ENCODE results near the gene ALS2CL. TPM values are rescaled to one million over a fixed set of nuclear protein-coding genes. Genes with fewer than 3 reads are reported as not detected.

The ALS2CL gene
- total and polyA plus RNA-seq, 9 donors = 3.3 to 13.2 (median 6.2) TPM

DNA sequence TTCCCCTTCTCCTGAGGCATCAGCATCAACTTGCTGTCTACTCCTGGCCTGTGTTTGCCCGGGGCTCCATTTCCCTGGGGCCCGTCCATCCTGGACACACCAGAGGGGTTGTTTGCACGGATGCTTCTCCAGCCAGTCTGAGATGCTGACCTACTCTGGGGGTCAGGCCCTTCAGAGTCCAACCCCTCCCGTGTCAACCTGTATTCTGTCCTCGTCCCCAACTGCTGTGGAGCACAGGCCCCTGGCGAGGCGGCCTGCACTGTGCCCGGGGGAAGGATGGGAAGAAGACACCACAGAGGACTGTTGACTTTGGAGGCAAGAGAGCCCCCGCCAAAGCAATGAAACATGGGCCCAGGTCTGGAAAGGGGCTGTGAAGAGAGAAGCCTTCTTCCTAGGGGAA is 25.8 kb downstream of the ALS2CL start:
- H3K27ac ChIP-seq = no peak overlapping the region
- TF ChIP-seq, protein P1, sequence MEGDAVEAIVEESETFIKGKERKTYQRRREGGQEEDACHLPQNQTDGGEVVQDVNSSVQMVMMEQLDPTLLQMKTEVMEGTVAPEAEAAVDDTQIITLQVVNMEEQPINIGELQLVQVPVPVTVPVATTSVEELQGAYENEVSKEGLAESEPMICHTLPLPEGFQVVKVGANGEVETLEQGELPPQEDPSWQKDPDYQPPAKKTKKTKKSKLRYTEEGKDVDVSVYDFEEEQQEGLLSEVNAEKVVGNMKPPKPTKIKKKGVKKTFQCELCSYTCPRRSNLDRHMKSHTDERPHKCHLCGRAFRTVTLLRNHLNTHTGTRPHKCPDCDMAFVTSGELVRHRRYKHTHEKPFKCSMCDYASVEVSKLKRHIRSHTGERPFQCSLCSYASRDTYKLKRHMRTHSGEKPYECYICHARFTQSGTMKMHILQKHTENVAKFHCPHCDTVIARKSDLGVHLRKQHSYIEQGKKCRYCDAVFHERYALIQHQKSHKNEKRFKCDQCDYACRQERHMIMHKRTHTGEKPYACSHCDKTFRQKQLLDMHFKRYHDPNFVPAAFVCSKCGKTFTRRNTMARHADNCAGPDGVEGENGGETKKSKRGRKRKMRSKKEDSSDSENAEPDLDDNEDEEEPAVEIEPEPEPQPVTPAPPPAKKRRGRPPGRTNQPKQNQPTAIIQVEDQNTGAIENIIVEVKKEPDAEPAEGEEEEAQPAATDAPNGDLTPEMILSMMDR (IDR thresholded peaks at IDR 0.05) = no peak
- TF ChIP-seq POLR2A (IDR thresholded peaks at IDR 0.05) (no peak), EP300 (IDR thresholded peaks at IDR 0.05) (no peak)
- peak in 3 of 5 donors; percentile 6 to 23 (median 6) for DNase-seq
- no peak overlapping the region for H3K4me3 ChIP-seq
- H3K27me3 ChIP-seq = no peaks in the 10 kb centered on the region
- H3K4me1 ChIP-seq (ENCODE audit: insufficient read depth) = peaks cover 7% of the 10 kb centered on the region
- no peaks in the 10 kb centered on the region for H3K9me3 ChIP-seq
- WGBS, 3 donors = 92 to 94% (median 94%) methylated on average over 9 of the region's 9 CpGs
- H3K36me3 ChIP-seq = no peaks in the 10 kb centered on the region
- intact Hi-C loops (cut with DNase I) = no loop called here

DNA sequence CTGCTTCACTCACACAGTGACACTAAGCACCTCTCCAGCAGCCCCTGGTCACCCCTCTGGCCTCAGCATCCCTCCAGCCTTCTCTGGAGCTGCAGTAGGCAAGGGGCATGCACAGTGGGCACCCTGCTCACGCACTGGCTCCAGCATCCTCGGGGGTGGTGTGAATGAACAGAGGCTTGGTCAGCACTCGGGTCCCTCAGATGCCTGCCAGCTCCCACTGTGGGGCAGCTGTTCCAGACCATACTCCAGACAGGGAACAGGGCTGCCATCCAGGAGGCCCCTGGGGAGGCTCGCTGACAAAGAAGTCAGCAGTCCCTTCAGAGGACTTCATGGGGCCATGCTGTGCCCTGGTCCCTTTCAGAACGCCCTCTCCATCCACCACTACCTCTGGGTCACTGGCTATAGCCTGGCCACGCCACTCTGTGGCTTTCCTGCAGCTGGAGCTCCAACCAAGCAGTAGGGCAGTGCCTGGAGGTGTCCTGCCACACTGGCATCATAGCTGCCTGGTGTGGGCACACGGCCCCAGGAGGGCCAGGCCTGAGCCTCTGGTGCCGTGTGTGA is 26.3 kb downstream of the ALS2CL start:
- no peak overlapping the region for H3K27ac ChIP-seq
- peak in 2 of 5 donors; percentile 7 to 29 for DNase-seq
- H3K9me3 ChIP-seq = no peaks in the 10 kb centered on the region
- H3K4me1 ChIP-seq (ENCODE audit: insufficient read depth) = peaks cover 7% of the 10 kb centered on the region
- intact Hi-C loops (cut with DNase I) = no loop called here
- TF ChIP-seq POLR2A (IDR thresholded peaks at IDR 0.05) (no peak), EP300 (IDR thresholded peaks at IDR 0.05) (no peak)
- TF ChIP-seq, protein P1 (IDR thresholded peaks at IDR 0.05) = no peak
- H3K36me3 ChIP-seq = no peaks in the 10 kb centered on the region
- H3K27me3 ChIP-seq = no peaks in the 10 kb centered on the region
- 81 to 91% (median 85%) methylated on average over 8 of the region's 8 CpGs for WGBS, 3 donors
- H3K4me3 ChIP-seq = no peak overlapping the region

DNA sequence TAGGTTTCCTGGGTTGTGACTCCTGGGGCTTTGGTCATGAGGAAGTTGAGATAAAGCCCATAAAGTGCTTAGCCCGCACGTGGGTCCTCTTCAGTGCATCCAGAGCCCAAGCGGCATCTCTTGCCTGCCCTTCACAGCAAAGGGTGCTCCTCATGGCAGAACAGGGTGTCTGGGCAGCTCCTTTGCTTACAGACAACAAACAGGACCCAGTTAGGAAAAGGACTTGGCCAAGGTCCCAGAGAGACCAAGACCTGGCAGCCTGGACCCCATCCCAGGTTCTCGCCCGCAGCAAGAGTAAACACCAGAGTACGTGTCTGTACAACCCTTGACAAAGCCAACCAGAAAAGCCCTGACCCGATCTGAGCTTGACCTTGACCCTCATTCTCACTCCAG is 27.0 kb downstream of the ALS2CL start:
- TF ChIP-seq EP300 (IDR thresholded peaks at IDR 0.05) (no peak), POLR2A (IDR thresholded peaks at IDR 0.05) (no peak)
- TF ChIP-seq, protein P1 (IDR thresholded peaks at IDR 0.05) = no peak
- peaks cover 7% of the 10 kb centered on the region for H3K4me1 ChIP-seq (ENCODE audit: insufficient read depth)
- no peaks in the 10 kb centered on the region for H3K36me3 ChIP-seq
- no peak overlapping the region for H3K4me3 ChIP-seq
- DNase-seq = peak in 2 of 5 donors; percentile 5 to 25
- no peaks in the 10 kb centered on the region for H3K9me3 ChIP-seq
- WGBS, 3 donors = 69 to 81% (median 71%) methylated on average over 7 of the region's 7 CpGs
- intact Hi-C loops (cut with DNase I) = no loop called here
- H3K27me3 ChIP-seq = no peaks in the 10 kb centered on the region
- no peak overlapping the region for H3K27ac ChIP-seq

DNA sequence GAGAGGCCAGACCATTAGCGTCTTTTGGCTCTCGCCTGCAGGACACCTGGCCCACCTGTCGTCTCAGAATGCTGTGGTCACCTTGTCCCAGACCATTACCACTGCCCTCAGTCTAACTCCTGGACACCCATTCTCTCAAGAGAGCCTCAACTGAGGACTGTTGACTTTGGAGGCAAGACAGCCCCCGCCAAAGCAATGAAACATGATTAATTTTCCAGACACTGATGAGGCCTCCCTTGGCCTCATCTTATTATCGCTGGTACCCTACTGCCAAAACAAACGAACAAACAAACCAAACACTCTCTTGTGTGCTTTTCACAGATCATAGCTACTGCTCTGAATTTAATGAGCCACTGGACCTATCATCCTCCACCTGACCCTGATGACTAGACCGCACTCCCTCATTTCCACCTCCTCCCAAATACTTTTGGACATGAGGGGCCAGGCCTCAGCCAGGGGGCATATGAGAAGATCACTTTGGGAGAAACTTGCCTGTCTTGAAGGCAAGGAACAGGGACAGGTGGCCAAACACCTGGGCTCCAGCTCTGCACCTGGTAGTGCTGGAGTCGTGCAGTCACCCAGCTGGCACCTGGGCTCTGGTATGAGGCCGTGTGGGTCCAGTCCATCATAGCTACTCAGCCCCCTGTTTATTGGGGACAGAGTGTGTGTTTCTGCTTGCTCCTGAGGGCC is 27.6 kb downstream of the ALS2CL start:
- peak in 1 of 5 donors; percentile 4 for DNase-seq
- TF ChIP-seq POLR2A (IDR thresholded peaks at IDR 0.05) (no peak), EP300 (IDR thresholded peaks at IDR 0.05) (no peak)
- TF ChIP-seq, protein P1 (IDR thresholded peaks at IDR 0.05) = no peak
- 71 to 78% (median 77%) methylated on average over 9 of the region's 9 CpGs for WGBS, 3 donors
- peaks cover 7% of the 10 kb centered on the region for H3K4me1 ChIP-seq (ENCODE audit: insufficient read depth)
- H3K27me3 ChIP-seq = no peaks in the 10 kb centered on the region
- H3K9me3 ChIP-seq = no peaks in the 10 kb centered on the region
- no peaks in the 10 kb centered on the region for H3K36me3 ChIP-seq
- H3K4me3 ChIP-seq = no peak overlapping the region
- intact Hi-C loops (cut with DNase I) = no loop called here
- no peak overlapping the region for H3K27ac ChIP-seq

Measured in ovary (tissue), 9 donors.